ENCODE data around the gene PIK3C2G.
A peak's percentile ranks its signal among the peaks of the same experiment; 100 is the strongest.
"Not testable (repeated sequence)": the region's sequence is repeated elsewhere in the genome, so short reads cannot be mapped to it uniquely, and the experiment has no call there.

PIK3C2G gene

DNA sequence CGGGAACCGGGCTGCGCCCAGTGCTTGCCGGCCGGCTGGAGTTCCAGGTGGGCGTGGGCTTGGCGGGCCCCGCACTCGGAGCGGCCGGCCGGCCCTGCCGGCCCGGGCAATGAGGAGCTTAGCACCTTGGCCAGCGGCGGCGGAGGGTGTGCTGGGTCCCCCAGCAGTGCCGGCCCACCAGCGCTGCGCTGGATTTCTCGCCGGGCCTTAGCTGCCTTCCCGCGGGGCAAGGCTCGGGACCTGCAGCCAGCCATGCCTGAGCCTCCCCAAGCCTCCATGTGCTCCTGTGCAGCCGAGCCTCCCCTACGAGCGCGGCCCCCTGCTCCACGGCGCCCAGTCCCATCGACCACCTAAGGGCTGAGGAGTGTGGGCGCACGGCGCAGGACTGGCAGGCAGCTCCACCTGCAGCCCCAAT lies 238.8 kb downstream of the PIK3C2G start:
- DNase-seq (ENCODE audit: low read depth); H3K4me3 ChIP-seq (ENCODE audit: low read depth, low read length): not testable (repeated sequence)

DNA sequence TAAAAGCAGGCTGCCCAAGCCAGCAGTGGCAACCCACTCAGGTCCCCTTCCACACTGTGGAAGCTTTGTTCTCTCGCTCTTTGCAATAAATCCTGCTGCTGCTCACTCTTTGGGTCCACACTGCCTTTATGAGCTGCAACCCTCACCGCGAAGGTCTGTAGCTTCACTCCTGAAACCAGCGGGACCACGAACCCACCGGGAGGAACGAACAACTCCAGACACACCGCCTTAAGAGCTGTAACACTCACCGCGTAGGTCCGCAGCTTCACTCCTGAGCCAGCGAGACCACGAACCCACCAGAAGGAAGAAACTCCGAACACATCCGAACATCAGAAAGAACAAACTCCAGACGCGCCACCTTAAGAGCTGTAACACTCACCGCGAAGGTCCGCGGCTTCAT lies 239.4 kb downstream of the PIK3C2G start:
- H3K4me3 ChIP-seq (ENCODE audit: low read depth, low read length); DNase-seq (ENCODE audit: low read depth): not testable (repeated sequence)

- DNase-seq (ENCODE audit: low read depth): no peak
- no peak overlapping the region for H3K4me3 ChIP-seq (ENCODE audit: low read depth, low read length)
Measured at GRCh38 chr12:18502422-18502968, 241.2 kb downstream of the PIK3C2G start.

DNA sequence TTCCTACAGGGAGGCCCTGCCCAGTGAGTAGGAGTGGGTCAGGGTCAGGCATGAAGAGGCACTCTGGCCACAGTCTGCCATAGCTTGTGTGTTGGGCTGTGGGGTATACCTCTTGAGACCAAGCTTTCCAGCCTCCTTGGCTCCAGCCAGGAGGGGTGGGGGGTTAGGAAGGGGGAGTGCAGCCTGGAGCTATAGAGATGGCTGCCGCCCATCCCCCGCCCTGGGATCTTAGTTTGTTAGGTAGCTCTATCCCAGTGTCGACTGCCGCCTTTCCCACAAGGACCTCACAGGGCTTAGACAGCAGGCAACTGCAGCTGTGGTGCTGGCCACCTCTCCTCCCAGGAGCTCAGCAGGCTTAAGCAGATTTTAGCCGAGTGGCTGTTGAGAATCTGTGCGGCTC lies 260.1 kb downstream of the PIK3C2G start:
- no peak for DNase-seq (ENCODE audit: low read depth)
- no peak overlapping the region for H3K4me3 ChIP-seq (ENCODE audit: low read depth, low read length)

- DNase-seq (ENCODE audit: low read depth): no peak
- H3K4me3 ChIP-seq (ENCODE audit: low read depth, low read length): no peak overlapping the region
Measured at GRCh38 chr12:18522806-18523205, 261.5 kb downstream of the PIK3C2G start.

- not testable (repeated sequence) for DNase-seq (ENCODE audit: low read depth); H3K4me3 ChIP-seq (ENCODE audit: low read depth, low read length)
Measured at GRCh38 chr12:18542497-18542896, 281.2 kb downstream of the PIK3C2G start.

GRCh38 chr12:18546399-18546798 lies 285.1 kb downstream of the PIK3C2G start:
- no peak overlapping the region for H3K4me3 ChIP-seq (ENCODE audit: low read depth, low read length)
- peak; percentile 85 for DNase-seq (ENCODE audit: low read depth)

GRCh38 chr12:18549598-18549997 lies 288.3 kb downstream of the PIK3C2G start:
- no peak for DNase-seq (ENCODE audit: low read depth)
- H3K4me3 ChIP-seq (ENCODE audit: low read depth, low read length): no peak overlapping the region

DNA sequence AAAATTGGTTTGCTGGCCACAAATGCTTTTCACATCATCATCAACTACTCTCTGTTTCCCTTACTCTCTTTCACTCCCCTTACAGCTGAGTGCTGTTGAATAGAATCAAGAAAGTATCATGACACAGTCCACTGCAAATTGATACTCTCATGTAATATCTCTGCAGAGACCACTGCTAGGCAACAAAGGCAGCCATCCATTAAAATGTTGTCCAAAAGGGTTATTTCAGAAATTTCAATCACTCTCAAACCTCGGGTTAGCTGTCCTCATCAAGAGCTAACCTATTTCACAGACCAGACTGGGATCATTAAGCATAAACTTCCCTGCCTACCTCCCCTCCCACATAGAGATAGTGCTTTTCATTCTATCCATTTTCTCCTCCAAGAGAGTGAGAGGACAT lies 289.8 kb downstream of the PIK3C2G start:
- no peak for DNase-seq (ENCODE audit: low read depth)
- H3K4me3 ChIP-seq (ENCODE audit: low read depth, low read length): no peak overlapping the region

DNA sequence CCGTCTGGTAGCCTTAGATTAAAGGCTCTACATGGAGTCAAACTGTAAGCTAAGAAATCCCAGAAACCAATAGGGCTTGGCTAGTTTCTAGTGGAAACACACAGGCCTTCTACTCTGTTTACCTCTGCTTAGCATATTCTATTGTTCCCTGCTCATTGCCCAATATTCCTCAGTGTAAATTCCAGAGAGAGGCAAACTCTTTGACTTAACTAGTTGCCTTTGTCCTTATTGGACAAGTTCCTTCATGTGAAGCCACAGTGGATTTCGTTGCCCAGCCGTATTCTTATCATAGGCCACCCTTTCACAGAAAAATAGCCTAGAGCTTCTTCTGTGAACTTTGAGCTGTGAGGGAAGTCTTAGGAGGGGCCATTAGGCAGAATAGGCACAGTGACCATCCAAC lies 290.4 kb downstream of the PIK3C2G start:
- H3K4me3 ChIP-seq (ENCODE audit: low read depth, low read length): no peak overlapping the region

DNA sequence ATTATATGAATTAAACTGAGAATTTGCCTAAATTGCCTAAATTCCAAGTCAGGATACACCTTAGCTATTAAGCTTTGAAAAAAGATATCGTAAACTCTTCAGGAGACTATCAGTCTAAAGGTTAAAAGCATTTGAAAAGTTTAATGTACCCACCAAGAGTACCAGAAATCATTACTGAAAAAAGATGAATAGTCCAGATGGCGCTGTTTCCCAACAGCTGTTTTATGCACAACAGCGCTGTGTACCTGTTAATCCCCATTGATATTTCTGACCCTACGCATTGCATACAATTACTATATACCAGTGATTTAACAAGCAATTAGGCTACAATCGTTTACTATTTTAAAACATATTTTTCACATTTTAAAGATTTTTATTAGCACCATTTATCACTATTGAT lies 291.5 kb downstream of the PIK3C2G start:
- no peak for DNase-seq (ENCODE audit: low read depth)
- H3K4me3 ChIP-seq (ENCODE audit: low read depth, low read length): no peak overlapping the region

More for the DNA sequence above, 290.4 kb downstream of the PIK3C2G start:
- DNase-seq (ENCODE audit: low read depth): no peak

- H3K4me3 ChIP-seq (ENCODE audit: low read depth, low read length): no peak overlapping the region
- no peak for DNase-seq (ENCODE audit: low read depth)
Measured at GRCh38 chr12:18556161-18556560, 294.8 kb downstream of the PIK3C2G start.

DNA sequence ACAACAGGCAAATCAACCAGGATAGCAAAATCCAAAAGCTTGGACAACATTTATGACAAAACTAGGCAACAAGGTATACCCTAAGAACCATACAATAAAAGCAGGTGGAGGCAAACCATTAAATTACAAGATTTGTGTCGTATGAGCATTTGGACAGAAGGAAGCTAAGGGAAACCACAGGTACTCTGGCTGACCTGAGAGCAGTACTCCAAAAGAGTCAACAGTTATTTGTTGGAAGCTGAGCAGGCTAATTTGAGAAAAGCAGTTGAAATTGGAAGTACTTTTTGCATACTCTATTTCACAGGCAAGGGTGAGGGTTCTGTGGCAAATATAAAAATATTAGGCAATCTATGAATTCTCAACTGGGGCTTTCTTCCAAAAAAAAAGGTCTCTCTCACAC lies 297.9 kb downstream of the PIK3C2G start:
- no peak for DNase-seq (ENCODE audit: low read depth)
- H3K4me3 ChIP-seq (ENCODE audit: low read depth, low read length): no peak overlapping the region

DNA sequence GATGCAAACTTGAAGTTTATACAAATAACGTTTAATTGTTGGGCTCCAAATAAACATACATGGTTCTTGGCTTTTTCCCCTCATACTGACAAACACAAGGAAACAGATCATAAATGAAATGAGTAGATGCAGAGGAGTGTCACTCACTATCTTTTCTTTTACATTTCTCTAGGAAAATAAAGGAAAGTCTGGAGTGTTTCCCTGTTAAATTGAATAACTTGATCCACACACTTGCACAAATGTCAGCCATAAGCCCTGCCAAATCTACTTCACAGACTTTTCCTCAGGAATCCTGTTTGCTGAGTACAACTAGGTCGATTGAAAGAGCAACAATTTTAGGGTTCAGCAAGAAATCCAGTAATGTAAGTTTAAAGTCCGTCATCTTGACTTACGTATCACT lies 301.2 kb downstream of the PIK3C2G start:
- DNase-seq (ENCODE audit: low read depth): no peak
- H3K4me3 ChIP-seq (ENCODE audit: low read depth, low read length): no peak overlapping the region

- H3K4me3 ChIP-seq (ENCODE audit: low read depth, low read length): no peak overlapping the region
- no peak for DNase-seq (ENCODE audit: low read depth)
Measured at GRCh38 chr12:18564306-18564705, 303.0 kb downstream of the PIK3C2G start.

DNA sequence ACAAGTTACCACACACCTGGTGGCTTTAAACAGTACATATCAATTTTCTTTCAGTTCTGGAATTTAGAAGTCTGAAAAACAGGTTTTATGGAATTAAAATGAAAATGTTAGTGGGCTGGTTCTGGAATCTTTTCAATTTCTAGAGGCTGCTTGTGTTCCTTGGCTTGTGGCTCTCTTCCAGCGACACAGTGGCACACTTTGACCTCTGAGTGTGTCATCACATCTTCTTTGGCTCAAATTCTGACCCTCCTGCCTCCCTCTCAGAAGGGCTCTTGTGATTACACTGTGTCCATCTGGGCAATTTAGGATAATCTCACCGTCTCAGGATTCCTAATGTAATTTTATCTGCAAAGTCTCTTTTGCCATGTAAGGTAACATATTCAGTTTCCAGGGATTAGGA lies 306.5 kb downstream of the PIK3C2G start:
- H3K4me3 ChIP-seq (ENCODE audit: low read depth, low read length): no peak overlapping the region
- no peak for DNase-seq (ENCODE audit: low read depth)

DNA sequence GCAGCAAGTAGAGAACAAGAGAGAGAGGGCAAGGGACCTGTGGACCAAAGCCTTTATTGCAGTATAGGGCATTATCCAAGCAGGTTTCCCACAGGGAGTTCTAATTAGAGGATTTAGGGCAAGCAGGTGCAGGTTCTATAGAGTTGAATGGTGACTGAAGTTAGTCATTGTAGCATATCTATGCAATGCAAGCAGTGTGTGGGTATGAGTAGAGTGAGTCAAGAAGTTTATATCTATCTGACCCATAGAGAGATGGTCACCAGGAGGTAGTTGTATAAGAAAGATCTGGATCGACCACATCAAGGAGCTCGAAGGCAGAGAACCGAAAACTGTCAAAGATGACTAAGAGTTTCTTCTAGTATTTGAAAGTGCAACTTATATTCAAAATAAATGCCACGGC lies 309.2 kb downstream of the PIK3C2G start:
- DNase-seq (ENCODE audit: low read depth): no peak
- H3K4me3 ChIP-seq (ENCODE audit: low read depth, low read length): no peak overlapping the region

GRCh38 chr12:18576104-18576626 lies 314.8 kb downstream of the PIK3C2G start:
- no peak for DNase-seq (ENCODE audit: low read depth)
- no peak overlapping the region for H3K4me3 ChIP-seq (ENCODE audit: low read depth, low read length)

- no peak overlapping the region for H3K4me3 ChIP-seq (ENCODE audit: low read depth, low read length)
- DNase-seq (ENCODE audit: low read depth): no peak
Measured at GRCh38 chr12:18576648-18577047, 315.3 kb downstream of the PIK3C2G start.

GRCh38 chr12:18578191-18578590 lies 316.9 kb downstream of the PIK3C2G start:
- no peak overlapping the region for H3K4me3 ChIP-seq (ENCODE audit: low read depth, low read length)
- DNase-seq (ENCODE audit: low read depth): no peak

DNA sequence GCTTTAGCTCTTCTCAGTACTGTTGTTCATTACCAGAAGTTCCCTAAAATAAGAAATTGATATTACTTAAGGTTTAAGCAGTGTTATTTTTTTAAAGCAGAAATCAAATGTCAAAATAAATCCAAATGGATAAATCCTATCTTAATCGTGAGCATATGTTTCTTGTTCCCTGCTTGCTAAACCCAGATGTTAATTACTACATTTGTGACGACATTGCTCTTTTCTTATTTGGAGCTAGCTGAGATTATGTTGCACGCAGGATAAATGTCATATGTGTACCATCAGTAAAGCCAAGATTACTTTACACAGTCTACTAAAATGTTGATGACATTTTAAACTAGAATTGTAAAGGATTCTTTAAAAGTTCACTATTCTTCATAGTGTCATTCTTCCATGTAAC lies 319.0 kb downstream of the PIK3C2G start:
- DNase-seq (ENCODE audit: low read depth): no peak
- H3K4me3 ChIP-seq (ENCODE audit: low read depth, low read length): no peak overlapping the region

GRCh38 chr12:18580706-18581105 lies 319.4 kb downstream of the PIK3C2G start:
- no peak overlapping the region for H3K4me3 ChIP-seq (ENCODE audit: low read depth, low read length)
- DNase-seq (ENCODE audit: low read depth): no peak

Data from skeletal muscle cell (primary cell).